MCF 10A (cell line): ENCODE results near the gene ADI1. TPM values are rescaled to one million over a fixed set of nuclear protein-coding genes. Genes with fewer than 3 reads are reported as not detected.

Source experiments
- BruUV-seq: library from RNA; stranded (reverse); fragments of 400-500 nt; replicated peaks from 2 replicates; lab custom pipeline; 2021; lab: Mats Ljungman, UMichigan
- CTCF ChIA-PET: fragments of 300-600 bp; sonication (Branson Sonifier 250); formaldehyde crosslinking; extraction: SDS; loops from one replicate; lab custom pipeline; 2021; ENCODE audit warnings: antibody characterized with exemption, inconsistent platforms; lab: Yijun Ruan, JAX
- POLR2A ChIA-PET: fragments of 300-600, 350-650 bp; sonication (Branson Sonifier 250); formaldehyde crosslinking; extraction: SDS; loops from one replicate; lab custom pipeline; 2020; ENCODE audit warnings: antibody characterized with exemption, inconsistent platforms; lab: Yijun Ruan, JAX
- DNase-seq: peaks from one replicate; pipeline ENCODE4 v3.0.0-alpha.2; 2018; ENCODE audit not compliant: unreplicated experiment
- H3K27ac Mint-ChIP-seq: one replicate; pipeline ENCODE4 v1.8.0; 2022; ENCODE audit warnings: mild to moderate bottlenecking, low read depth, mixed read lengths; ENCODE audit not compliant: unreplicated experiment
- H3K27me3 Mint-ChIP-seq: one replicate; pipeline ENCODE4 v1.8.0; 2022; ENCODE audit warnings: mixed read lengths; ENCODE audit not compliant: insufficient read depth, unreplicated experiment
- H3K36me3 Mint-ChIP-seq: one replicate; pipeline ENCODE4 v1.8.0; 2022; ENCODE audit warnings: mild to moderate bottlenecking, moderate library complexity, mixed read lengths; ENCODE audit not compliant: insufficient read depth, unreplicated experiment
- H3K4me1 Mint-ChIP-seq: one replicate; pipeline ENCODE4 v1.8.0; 2022; ENCODE audit warnings: mixed read lengths; ENCODE audit not compliant: insufficient read depth, unreplicated experiment
- H3K4me3 Mint-ChIP-seq: one replicate; pipeline ENCODE4 v1.8.0; 2022; ENCODE audit warnings: mild to moderate bottlenecking, moderate library complexity, mixed read lengths; ENCODE audit not compliant: unreplicated experiment
- H3K9me3 Mint-ChIP-seq: one replicate; pipeline ENCODE4 v1.8.0; 2022; ENCODE audit warnings: mixed read lengths; ENCODE audit not compliant: unreplicated experiment
- intact Hi-C: fragments of 100-400 bp; cut with micrococcal nuclease; formaldehyde crosslinking; loops from 2 replicates; pipeline ENCODE4 v1.14.1; 2022
- total RNA-seq: library from RNA; stranded (reverse); gene quantifications from 2 replicates; pipeline ENCODE4 v1.2.3, GENCODE V29; 2022
- TF ChIP-seq, protein P1 (sequence below): fragments of 200-600 bp; IDR thresholded peaks from one replicate; pipeline ENCODE4 v1.8.0; 2022; ENCODE audit warnings: antibody characterized with exemption, mild to moderate bottlenecking; ENCODE audit not compliant: unreplicated experiment

Gene ADI1
- total RNA-seq, 1 experiment from 2014 or later = 61.9 TPM

DNA sequence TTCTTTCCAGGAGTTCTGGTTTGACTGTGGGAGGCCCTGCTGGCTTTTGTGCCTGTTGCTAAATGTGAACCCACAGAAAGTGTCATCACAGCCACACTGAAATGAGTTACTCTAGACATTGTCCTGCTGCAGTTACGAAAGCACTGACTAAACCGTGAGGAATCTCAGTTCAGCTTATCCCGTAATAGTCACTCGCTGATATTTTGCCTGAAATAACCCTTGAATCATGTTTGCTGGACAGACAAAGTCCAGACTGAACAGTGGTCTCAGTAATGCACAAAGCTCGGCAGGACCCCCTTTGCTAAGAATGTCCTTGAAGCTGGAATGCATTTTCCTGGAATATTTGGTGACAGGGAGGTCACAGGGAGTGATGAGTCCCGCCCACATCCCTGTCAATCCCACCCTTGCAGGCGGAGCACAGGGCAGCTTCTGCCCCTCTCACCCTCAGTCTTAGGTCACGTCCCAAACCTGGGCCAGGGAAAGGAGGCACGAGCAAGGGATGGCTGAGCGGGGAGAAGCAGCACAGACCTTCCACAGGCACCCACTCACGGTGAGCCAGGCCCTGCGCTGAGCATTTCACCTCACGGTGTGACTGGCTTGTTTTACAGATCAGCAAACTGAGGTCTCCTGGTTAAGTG is 53.4 kb downstream of the ADI1 start:
- POLR2A ChIA-PET = interaction anchor here (0.5 to 1.9 kb wide), 5 partner anchors 12 to 155 kb away, joined by 3 to 5 read pairs (median 5); partner anchors contain the start of gene RNASEH1
- no peaks in the 10 kb centered on the region for H3K9me3 Mint-ChIP-seq
- intact Hi-C loops = no loop called here
- peaks cover 43% of the 10 kb centered on the region for H3K4me1 Mint-ChIP-seq
- H3K36me3 Mint-ChIP-seq = peaks cover 44% of the 10 kb centered on the region
- DNase-seq = peak; percentile 91
- CTCF ChIA-PET = interaction anchor here (0.6 to 2.4 kb wide), 4 partner anchors 37 to 317 kb away, joined by 3 to 23 read pairs (median 3); no protein-coding TSS in a partner anchor
- H3K27ac Mint-ChIP-seq = peak overlapping the region; percentile 79
- H3K27me3 Mint-ChIP-seq = no peaks in the 10 kb centered on the region
- TF ChIP-seq, protein P1, sequence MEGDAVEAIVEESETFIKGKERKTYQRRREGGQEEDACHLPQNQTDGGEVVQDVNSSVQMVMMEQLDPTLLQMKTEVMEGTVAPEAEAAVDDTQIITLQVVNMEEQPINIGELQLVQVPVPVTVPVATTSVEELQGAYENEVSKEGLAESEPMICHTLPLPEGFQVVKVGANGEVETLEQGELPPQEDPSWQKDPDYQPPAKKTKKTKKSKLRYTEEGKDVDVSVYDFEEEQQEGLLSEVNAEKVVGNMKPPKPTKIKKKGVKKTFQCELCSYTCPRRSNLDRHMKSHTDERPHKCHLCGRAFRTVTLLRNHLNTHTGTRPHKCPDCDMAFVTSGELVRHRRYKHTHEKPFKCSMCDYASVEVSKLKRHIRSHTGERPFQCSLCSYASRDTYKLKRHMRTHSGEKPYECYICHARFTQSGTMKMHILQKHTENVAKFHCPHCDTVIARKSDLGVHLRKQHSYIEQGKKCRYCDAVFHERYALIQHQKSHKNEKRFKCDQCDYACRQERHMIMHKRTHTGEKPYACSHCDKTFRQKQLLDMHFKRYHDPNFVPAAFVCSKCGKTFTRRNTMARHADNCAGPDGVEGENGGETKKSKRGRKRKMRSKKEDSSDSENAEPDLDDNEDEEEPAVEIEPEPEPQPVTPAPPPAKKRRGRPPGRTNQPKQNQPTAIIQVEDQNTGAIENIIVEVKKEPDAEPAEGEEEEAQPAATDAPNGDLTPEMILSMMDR = no peak
- peak overlapping the region; percentile 43 for H3K4me3 Mint-ChIP-seq
- no TSS peak for BruUV-seq

DNA sequence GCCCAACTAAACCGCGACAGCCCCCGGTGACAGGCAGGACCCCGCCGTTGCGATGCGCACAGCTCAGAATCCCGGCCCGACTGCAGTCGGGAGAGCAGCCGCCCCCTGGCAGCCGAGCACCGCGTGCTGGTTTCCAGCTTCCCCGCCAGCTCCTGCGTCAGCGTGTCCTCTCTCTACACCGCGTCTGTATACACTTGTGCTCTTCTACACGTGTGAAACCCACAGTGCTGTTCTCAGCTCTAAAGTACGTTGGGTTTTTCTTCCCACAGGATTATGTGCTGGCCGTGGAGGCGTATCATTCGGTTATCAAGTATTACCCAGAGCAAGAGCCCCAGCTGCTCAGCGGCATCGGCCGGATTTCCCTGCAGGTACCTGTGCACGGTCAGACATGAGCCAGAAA is 54.0 kb downstream of the ADI1 start:
- CTCF ChIA-PET = interaction anchor here (0.6 to 2.4 kb wide), 5 partner anchors 11 to 318 kb away, joined by 3 to 23 read pairs (median 3); no protein-coding TSS in a partner anchor

DNA sequence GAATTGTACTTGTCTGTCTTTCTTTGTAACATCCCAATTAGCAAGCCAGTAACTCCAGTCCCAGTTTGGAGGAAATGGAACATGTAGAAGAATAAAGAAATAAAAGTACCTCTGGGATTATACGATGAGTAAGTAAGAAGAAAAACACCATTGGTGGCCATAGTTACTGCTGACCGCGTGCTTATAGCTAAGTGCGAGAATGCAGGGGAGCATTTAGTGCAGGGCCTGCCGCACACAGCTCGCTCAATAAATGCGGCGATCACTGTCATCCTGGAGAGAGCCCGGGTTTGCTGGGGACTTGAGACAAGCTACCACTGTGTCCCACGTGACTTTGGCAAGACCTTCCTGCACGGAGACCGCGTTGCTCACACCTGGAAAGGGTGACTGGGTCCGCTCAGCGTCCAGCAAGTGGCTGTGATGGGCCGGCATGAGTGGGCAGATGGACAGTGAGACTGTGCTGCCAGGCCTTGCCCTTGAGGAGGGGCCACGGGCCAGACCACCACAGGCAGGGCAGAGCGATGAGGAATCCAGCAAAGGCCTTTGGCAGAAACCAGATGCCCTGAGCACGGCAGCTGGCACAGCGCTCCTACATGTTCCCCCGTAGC is 54.8 kb downstream of the ADI1 start:
- POLR2A ChIA-PET = no interaction called here
- Mint-ChIP-seq H3K4me1 (peaks cover 29% of the 10 kb centered on the region), H3K36me3 (peaks cover 37% of the 10 kb centered on the region), H3K27ac (no peak overlapping the region), H3K9me3 (no peaks in the 10 kb centered on the region), H3K27me3 (no peaks in the 10 kb centered on the region), H3K4me3 (no peak overlapping the region)
- CTCF ChIA-PET = interaction anchor here (0.6 to 2.4 kb wide), 5 partner anchors 12 to 197 kb away, joined by 3 to 23 read pairs (median 6); no protein-coding TSS in a partner anchor
- intact Hi-C loops = no loop called here
- no TSS peak for BruUV-seq
- no peak for DNase-seq
- TF ChIP-seq, protein P1 = no peak

More for the DNA sequence above, 54.0 kb downstream of the ADI1 start:
- no peaks in the 10 kb centered on the region for H3K9me3 Mint-ChIP-seq
- peaks cover 37% of the 10 kb centered on the region for H3K4me1 Mint-ChIP-seq
- H3K36me3 Mint-ChIP-seq = peaks cover 44% of the 10 kb centered on the region
- H3K4me3 Mint-ChIP-seq = peak overlapping the region; percentile 43
- POLR2A ChIA-PET = interaction anchor here (0.5 to 1.9 kb wide), 3 partner anchors 13 to 155 kb away, joined by 5 read pairs; no protein-coding TSS in a partner anchor
- H3K27me3 Mint-ChIP-seq = no peaks in the 10 kb centered on the region
- peak overlapping the region; percentile 79 for H3K27ac Mint-ChIP-seq
- TF ChIP-seq, protein P1 = no peak
- DNase-seq = no peak
- intact Hi-C loops = no loop called here
- no TSS peak for BruUV-seq

DNA sequence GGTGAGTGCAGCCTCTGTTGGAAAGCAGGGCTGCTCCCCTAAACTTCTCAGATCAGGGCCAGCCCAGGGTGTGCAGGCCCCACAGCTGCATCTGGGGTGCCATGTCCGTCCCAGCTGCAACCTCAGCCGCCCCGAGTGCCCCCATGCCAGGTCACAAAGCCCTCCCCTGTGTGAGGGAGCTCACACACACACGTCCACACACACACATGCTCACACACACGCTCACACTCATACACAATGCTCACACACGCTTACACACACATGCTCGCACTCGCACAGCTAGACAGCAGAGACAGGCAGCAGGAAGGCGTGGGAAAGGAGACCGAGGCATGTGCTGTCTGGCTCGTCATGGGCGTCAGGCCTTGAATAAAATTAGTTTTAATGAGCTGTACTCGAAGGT is 55.4 kb downstream of the ADI1 start:
- BruUV-seq = no TSS peak
- intact Hi-C loops = no loop called here
- Mint-ChIP-seq H3K4me3 (no peak overlapping the region), H3K27me3 (no peaks in the 10 kb centered on the region), H3K36me3 (peaks cover 34% of the 10 kb centered on the region), H3K27ac (no peak overlapping the region), H3K4me1 (peaks cover 26% of the 10 kb centered on the region), H3K9me3 (no peaks in the 10 kb centered on the region)
- no peak for DNase-seq
- CTCF ChIA-PET = interaction anchor here (0.7 to 1.9 kb wide), 5 partner anchors 13 to 52 kb away, joined by 3 to 11 read pairs (median 6); no protein-coding TSS in a partner anchor
- TF ChIP-seq, protein P1 = no peak
- POLR2A ChIA-PET = interaction anchor here (0.6 kb wide), 1 partner anchor 38 kb away, joined by 3 read pairs; no protein-coding TSS in a partner anchor
